HUDEP-2 (cell line): ENCODE measurements around the gene NGEF.
"Not testable (repeated sequence)": the region's sequence is repeated elsewhere in the genome, so short reads cannot be mapped to it uniquely, and the experiment has no call there.

Experiments used
- DNase-seq, 76 experiments: peaks; one replicate each; lab custom pipeline; 2025; ENCODE audit not compliant: unreplicated experiment in 76 of 76; lab: John Stamatoyannopoulos, UW

NGEF gene, protein sequence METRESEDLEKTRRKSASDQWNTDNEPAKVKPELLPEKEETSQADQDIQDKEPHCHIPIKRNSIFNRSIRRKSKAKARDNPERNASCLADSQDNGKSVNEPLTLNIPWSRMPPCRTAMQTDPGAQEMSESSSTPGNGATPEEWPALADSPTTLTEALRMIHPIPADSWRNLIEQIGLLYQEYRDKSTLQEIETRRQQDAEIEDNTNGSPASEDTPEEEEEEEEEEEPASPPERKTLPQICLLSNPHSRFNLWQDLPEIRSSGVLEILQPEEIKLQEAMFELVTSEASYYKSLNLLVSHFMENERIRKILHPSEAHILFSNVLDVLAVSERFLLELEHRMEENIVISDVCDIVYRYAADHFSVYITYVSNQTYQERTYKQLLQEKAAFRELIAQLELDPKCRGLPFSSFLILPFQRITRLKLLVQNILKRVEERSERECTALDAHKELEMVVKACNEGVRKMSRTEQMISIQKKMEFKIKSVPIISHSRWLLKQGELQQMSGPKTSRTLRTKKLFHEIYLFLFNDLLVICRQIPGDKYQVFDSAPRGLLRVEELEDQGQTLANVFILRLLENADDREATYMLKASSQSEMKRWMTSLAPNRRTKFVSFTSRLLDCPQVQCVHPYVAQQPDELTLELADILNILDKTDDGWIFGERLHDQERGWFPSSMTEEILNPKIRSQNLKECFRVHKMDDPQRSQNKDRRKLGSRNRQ

DNA sequence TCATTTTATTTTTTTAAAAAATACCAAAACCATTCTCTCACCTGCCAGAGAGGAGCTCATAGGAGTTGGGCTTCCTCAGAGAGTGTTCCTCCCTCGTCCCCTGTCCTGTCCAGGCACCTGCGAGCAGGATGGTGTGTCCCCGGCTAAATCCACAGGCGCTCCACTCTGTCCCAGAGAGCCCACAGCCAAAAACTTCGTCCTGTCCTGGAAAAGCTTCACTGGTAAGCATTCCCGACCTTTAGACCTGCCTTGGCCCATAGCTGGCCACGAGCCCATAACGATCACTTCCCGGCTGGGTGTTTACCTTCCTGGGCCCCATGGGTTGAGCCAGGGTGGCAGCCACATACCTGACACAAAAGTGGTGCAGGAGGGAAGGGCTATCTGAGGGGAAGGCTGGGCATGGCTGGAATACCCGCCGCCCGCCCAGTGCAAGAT lies at the start of gene NGEF:
NGEF (minus strand) TSS at position 230 of the 435 bp plus-strand sequence. CDS start 38,366 bp downstream, outside the sequence.
- DNase-seq = no peak

DNA sequence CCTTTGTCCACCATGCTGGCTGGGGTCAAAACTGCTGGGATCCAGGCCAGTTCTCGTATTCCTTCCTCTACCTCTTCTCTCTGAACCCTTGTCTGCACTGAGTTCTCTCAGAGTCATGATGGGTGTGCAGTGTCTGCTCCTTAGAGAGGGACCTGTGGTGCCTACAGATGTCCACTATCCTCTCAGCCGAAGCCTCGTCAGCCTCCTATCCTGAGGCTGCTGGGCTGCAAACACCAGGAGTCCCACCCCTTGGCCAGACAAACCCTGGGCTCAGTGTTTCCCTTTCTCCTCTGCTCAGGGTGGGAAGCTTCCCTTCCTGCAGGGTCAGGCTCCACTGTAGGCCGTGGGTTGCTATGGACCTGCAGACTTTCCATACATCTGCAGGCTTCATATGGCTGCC lies 49.4 kb upstream of the NGEF start:
- peak in 1 of 76 experiments; percentile 29 for DNase-seq

GRCh38 chr2:233061591-233062450 lies 48.8 kb upstream of the NGEF start:
- DNase-seq = peak in 58 of 76 experiments; percentile 2 to 70 (median 40)

- DNase-seq = peak in 1 of 76 experiments; percentile 37
These were observed 48.0 kb upstream of the NGEF start for GRCh38 chr2:233060980-233061590.

DNA sequence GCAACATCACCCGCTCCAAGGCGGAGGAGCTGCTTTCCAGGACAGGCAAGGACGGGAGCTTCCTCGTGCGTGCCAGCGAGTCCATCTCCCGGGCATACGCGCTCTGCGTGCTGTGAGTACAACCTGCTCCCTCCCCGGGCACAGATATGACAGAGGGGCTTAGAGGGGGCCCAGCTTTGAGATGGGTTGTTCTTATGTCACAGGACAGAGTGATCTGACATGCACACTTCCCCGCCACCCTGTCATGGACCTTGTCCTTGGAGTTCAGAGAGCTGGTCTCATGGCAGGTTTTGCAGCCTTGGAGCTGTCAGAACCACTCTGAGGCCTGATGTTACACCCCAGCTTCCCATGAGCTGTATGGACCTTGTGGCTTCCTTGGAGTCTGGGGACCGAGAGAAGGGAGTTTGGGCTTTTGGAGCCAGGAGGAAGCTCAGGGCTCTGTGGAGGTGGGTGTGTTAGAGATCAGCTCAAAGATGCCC lies 47.5 kb upstream of the NGEF start:
- peak in 9 of 76 experiments; percentile 16 to 59 (median 48) for DNase-seq

GRCh38 chr2:233059797-233060500 lies 46.9 kb upstream of the NGEF start, which contains the start of gene INPP5D:
TSS of gene INPP5D (plus strand) at chr2:233060342. CDS start at chr2:233060479, 137 bp downstream.
- DNase-seq = peak in 70 of 76 experiments; percentile 5 to 75 (median 48)

- peak in 1 of 76 experiments; percentile 20 for DNase-seq
These were observed 46.4 kb upstream of the NGEF start for GRCh38 chr2:233059547-233059796.

GRCh38 chr2:233058717-233059546 lies 45.9 kb upstream of the NGEF start:
- DNase-seq = no peak

- DNase-seq = no peak
These were observed 44.0 kb upstream of the NGEF start for GRCh38 chr2:233056961-233057605.

GRCh38 chr2:233055362-233055761 lies 42.3 kb upstream of the NGEF start:
- DNase-seq = no peak

- peak in 46 of 76 experiments; percentile 7 to 65 (median 40) for DNase-seq
These were observed 41.1 kb upstream of the NGEF start for GRCh38 chr2:233053928-233054784.

DNA sequence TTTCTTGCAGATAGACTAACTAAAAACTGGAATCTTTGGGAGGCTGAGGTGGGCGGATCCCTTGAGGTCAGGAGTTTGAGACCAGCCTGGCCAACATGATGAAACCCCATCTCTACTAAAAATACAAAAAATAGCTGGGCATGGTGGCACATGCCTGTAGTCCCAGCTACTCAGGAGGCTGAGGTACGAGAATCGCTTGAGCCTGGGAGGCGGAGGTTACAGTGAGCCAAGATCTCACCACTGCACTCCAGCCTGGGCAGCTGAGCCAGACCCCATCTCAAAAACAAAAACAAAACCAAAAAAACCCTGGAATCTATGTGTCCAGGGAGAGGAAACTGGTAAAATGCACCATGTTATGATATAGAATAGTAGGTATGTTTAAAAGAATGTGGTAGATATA lies 39.5 kb upstream of the NGEF start:
- not testable (repeated sequence) for DNase-seq

DNA sequence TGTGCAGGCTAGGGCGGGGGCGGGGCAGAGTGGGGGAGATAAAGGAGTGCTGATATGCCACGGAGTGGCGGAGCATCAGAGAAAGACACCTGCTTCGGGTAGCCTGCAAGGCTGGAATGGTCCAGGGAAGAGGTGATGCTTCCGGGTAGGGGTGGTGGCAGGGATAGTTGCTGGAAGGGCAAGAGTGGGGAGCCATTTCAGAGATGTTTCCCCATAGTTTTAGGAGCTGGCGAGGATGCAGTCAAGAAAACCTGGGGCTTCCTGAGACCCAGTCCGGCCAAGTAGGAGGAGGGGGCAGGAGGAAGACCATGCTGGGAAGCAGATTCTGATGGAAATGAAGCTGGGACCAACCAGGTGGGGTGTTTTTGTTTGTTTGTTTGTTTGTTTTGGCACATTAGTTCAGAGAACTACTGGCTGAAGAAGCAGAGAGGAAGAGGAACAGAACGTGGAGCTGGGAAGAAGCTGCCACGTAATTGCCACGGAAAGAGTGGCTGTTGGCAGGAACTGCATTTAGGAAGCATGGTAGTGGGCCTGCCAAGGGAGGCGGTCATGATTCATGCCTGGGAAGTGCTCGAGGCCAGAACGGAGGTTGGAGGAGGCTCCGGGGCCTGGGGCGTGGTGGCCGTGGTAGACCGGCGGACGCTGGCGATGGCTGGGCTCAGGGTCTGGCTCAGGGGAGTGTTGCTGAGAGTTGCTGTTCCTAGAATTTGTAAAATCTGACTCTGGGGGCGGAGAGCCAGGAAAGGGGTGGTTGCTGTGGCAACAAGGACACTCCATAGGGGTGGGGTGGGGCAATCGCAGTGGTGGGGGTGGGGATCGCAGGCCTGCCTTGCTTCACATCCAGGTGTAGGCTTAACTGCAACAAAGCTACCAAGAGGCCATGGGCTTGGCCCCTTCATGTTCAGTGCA lies 38.4 kb upstream of the NGEF start:
- peak in 1 of 76 experiments; percentile 8 for DNase-seq

DNA sequence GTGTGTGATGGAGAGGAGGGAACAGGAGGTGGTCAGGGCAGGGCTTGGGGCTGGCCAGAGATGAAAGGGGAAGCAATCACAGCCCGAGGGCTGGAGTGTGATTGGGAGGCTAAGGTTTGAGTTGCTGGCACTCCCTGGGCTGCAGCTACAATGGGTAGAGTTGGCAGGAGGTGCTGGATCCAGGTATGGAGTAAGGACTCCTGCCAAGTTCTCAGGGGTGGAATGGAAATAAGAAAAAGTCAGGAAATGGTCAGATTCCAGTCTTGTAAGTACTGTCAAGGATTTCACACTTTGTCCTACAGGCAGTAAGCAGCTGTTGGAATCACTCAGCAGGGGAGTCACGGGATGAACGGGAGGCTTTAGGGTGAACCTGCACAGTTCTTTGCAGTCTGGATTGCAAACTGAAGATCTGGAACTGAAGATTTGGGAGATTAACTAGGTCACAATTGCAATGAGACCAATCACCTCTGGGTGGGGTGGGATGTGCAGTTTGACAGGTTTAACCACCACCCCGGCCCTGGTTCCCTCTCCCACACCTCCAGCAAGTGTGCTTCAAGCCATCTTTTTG lies 36.2 kb upstream of the NGEF start:
- no peak for DNase-seq

DNA sequence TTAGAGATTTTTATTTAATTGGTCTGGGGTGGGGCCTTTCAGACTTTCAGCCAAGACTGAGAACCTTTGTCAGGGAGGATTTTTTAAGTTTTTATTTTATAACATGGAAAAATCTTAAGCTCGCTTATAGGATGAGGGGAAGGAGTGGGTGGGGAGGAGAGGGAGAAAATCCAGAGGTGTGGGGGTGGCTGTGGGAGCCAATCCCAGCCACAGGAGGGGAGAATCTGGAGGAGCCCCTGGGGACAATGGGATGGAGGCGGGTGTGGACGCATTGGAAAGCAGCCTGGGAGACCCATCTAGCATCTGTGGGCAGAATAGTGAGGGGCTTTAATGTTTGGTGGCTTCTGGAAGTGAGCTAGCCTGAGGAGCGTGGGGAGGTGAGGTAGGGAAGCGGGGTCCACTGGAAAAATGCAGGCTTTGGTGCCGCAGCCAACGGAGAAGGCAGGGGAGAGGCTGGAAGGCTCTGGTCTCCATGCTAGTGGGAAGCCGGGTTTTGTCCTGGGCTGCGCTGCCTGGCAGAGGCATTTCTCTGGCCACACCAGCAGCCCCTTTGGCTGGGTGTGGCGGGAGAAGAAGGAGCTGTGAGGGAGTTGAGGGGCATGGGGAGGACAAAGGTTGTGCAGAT lies 35.6 kb upstream of the NGEF start:
- no peak for DNase-seq

- DNase-seq = no peak
These were observed 34.6 kb upstream of the NGEF start for GRCh38 chr2:233047667-233048066.
